Subcutaneous abdominal adipose tissue (tissue), 5 donors: Measurements from ENCODE around the gene STRC.
"Not testable (repeated sequence)": the region's sequence is repeated elsewhere in the genome, so short reads cannot be mapped to it uniquely, and the experiment has no call there.

Experiments
- H3K27ac ChIP-seq: one replicate; pipeline ENCODE4 v1.7.0; 2013; ENCODE audit warnings: low read depth, mild to moderate bottlenecking, inconsistent platforms, low read length, moderate library complexity
- H3K27me3 ChIP-seq, 5 donors: one replicate each; pipeline ENCODE4 v1.7.0; 2013; ENCODE audit warnings: low read length in 5 of 5, inconsistent platforms in 1 of 5; ENCODE audit not compliant: control insufficient read depth in 5 of 5, insufficient read depth in 4 of 5
- H3K36me3 ChIP-seq, 5 donors: one replicate each; pipeline ENCODE4 v1.7.0; 2013; ENCODE audit warnings: low read length in 5 of 5; ENCODE audit not compliant: control insufficient read depth in 5 of 5, insufficient read depth in 5 of 5
- H3K4me1 ChIP-seq, 5 donors: one replicate each; pipeline ENCODE4 v1.7.0; 2013; ENCODE audit warnings: low read length in 5 of 5, mild to moderate bottlenecking in 3 of 5, moderate library complexity in 1 of 5; ENCODE audit not compliant: control insufficient read depth in 5 of 5, insufficient read depth in 5 of 5
- H3K4me3 ChIP-seq, 5 donors: one replicate each; pipeline ENCODE4 v1.7.0; 2013; ENCODE audit warnings: low read length in 5 of 5, low read depth in 1 of 5
- H3K9ac ChIP-seq, 5 donors: one replicate each; pipeline ENCODE4 v1.7.0; 2013; ENCODE audit warnings: low read length in 5 of 5, mild to moderate bottlenecking in 4 of 5, moderate library complexity in 3 of 5
- H3K9me3 ChIP-seq, 5 donors: one replicate each; pipeline ENCODE4 v1.7.0; 2013; ENCODE audit warnings: low read length in 5 of 5; ENCODE audit not compliant: control insufficient read depth in 5 of 5
- donor health status: healthy.
- donor health status: healthy.
- donor health status: healthy.
- donor health status: healthy.
- donor health status: healthy.

The STRC gene

DNA sequence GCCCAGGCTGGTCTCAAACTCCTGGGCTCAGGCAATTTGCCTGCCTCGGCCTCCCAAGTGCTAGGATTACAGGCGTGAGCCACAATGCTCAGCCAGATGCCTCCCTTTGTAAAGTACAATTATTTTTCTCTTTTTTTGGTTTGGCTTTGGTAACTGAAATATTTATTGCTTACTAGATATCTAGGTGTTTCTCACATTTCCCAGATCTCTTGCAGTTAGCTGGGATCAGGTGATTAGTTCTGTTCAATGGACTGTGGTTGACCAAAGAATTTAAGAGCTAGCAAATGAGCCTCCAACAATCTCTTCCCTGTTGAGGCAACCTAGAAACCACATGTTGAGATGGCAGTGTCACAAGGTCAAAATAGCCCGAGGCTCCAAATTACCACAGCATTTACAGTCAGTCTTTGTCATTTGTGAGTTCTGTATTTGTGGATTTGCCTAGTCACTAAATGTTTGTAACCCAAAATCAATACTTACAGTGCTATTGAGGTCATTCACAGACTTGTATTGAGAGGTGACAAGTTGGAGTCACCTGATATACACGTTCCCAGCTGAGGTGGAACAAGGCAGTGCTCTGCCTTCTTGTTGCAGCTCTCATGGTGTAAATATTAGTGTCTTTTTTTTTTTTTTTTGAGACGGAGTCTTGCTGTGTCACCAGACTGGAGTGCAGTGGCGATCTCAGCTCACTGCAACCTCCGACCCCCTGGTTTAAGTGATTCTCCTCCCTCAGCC, 3.6 kb upstream of the STRC start:
- H3K27ac ChIP-seq, H3K9me3 ChIP-seq, H3K9ac ChIP-seq, H3K27me3 ChIP-seq, H3K36me3 ChIP-seq, H3K4me3 ChIP-seq, H3K4me1 ChIP-seq: not testable (repeated sequence)

DNA sequence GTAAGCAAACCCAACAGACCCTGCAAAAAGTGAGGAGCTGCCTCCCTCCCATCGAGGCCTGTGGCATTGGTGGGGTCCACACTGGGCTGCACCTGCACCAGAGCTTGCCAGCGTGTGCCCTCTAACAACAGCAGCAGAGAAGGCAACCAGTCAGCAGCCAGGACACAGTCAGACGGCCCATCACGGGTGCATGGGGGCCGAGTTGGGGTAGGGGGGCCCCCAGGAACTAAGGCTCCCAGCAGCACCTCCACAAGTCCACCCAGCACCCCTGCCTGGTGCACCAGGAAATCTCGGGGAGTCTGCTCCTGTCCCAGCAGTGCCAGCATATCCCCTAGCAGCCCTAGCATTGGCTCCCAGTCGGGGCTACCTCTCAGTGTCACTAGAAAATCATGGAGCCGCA, 850 bp downstream of the STRC start:
- H3K4me3 ChIP-seq, H3K9ac ChIP-seq, H3K9me3 ChIP-seq, H3K36me3 ChIP-seq, H3K27ac ChIP-seq, H3K4me1 ChIP-seq, H3K27me3 ChIP-seq: not testable (repeated sequence)

DNA sequence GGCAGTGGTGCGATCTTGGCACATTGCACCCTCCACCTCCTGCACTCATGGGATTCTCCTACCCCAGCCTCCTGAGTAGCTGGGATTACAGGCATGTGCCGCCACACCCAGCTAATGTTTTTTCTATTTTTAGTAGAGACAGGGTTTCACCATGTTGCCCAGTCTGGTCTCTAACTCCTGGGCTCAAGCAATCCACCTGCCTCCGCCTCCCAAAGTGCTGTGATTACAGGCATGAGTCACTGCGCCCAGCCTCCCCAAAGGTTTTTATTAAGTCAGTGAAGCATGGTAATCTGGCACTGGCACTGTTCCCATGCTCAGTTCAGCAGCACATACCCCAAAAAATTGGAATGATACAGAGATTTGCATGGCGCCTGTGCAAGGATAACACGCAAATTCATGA, 16.4 kb downstream of the STRC start:
- not testable (repeated sequence) for H3K4me1 ChIP-seq, H3K9ac ChIP-seq, H3K4me3 ChIP-seq, H3K9me3 ChIP-seq, H3K27me3 ChIP-seq, H3K36me3 ChIP-seq, H3K27ac ChIP-seq

DNA sequence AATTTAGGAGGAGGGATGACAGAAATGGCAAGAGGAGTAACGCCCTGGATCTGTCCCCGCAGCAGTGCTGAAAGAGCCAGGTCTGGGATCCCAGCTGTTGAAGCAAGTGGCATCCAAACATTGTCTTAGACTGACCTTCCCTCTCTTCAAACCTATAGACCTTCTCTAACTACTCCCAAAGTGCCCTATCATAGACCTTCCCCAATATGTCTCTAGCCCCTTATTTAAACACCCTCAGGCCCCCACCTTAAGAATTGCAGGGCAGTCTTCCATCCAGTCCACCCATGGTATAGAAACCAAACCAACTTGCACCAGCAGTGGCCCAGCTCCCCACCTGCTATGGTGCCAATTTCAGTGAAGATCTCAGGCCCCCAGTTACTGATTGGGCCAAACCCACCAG, 18.4 kb downstream of the STRC start:
- not testable (repeated sequence) for H3K4me1 ChIP-seq, H3K9me3 ChIP-seq, H3K27ac ChIP-seq, H3K4me3 ChIP-seq, H3K36me3 ChIP-seq, H3K9ac ChIP-seq, H3K27me3 ChIP-seq

DNA sequence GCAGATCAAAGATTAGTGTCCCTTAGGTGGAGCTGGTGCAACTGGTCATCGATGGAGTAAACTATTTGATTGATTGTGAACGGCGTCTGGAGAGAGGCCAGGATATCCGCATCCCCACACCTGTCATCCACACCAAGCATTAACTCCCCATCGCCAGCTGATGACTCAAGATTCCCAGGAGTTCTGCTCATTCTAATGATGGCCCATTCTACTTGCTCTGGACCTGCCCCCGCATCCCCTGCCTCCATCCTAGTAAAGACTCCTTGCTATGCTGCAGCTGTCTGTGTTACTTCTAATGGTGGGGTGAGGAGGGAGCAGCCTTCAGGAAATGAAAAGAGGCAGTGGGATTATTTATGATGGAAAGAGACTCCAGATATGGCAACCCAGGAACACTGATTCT, 19.5 kb downstream of the STRC start:
- not testable (repeated sequence) for H3K36me3 ChIP-seq, H3K9ac ChIP-seq, H3K27ac ChIP-seq, H3K9me3 ChIP-seq, H3K4me3 ChIP-seq, H3K27me3 ChIP-seq, H3K4me1 ChIP-seq

DNA sequence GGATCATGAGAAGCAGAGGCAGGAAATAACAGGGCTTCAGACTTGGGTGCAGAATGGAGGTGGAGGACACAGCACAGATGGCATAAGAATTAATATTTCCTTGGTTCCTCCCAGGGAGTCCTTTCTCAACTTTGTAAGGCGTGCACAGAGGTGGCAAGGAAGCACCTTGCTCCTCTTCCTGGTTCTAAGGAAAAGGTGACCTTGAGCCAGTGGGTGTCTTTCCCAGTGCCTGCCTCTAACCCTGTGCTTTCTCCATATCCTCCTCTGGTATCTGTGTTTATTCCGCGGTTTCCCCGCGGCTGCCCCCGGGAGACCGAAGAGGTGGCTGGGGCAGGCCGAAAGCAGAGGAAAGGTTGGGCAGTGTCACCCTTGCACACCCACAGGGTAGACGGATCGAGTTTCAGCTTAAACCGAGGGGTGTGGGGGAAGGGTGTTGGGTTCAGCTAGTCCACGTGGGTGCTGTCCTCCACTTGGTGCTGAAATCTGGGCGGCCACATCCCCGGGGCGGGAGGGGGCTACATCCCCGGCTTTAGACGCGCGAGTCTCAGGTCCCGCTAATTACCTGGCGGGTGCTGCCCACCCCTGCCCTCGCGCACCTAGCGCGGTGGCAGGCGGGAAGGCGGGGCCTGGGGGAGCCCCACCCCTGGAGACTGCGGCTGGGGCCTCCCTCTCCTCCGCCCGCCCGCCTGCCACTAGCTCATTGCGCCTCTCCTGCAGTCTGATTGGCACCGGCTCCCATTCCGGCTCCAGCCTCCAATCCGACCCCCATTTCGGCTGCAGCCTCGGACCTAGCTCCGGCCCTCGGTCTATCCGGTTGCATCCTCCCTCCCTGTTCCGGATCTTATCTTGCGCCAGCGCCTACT, 25.0 kb downstream of the STRC start, which contains the start of gene CKMT1B:
TSS of gene CKMT1B (plus strand) at position 700 of the 863 bp plus-strand sequence. CDS start 192 bp downstream, outside the sequence.
- not testable (repeated sequence) for H3K4me1 ChIP-seq, H3K9me3 ChIP-seq, H3K27me3 ChIP-seq, H3K9ac ChIP-seq, H3K36me3 ChIP-seq, H3K4me3 ChIP-seq, H3K27ac ChIP-seq

DNA sequence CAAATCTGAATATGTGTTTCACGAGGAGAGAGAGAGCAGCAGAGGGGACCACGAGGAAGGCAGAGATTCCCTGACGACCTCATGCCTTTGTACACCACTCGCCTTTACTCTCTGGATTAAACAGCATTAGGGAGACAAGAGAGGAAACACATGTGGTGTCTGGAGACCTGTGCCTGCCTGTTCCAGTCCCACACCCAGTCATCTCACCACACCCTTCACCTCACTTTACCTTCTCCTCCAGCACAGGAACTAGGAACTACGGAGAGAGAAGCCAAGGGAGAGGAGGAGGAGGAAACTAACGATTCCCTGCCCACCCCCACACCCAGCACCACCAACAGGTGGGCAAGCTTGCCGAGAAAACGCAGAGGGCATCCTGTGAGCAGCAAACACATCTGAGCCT, 25.8 kb downstream of the STRC start:
- H3K36me3 ChIP-seq, H3K9me3 ChIP-seq, H3K27ac ChIP-seq, H3K4me3 ChIP-seq, H3K27me3 ChIP-seq, H3K4me1 ChIP-seq, H3K9ac ChIP-seq: not testable (repeated sequence)

DNA sequence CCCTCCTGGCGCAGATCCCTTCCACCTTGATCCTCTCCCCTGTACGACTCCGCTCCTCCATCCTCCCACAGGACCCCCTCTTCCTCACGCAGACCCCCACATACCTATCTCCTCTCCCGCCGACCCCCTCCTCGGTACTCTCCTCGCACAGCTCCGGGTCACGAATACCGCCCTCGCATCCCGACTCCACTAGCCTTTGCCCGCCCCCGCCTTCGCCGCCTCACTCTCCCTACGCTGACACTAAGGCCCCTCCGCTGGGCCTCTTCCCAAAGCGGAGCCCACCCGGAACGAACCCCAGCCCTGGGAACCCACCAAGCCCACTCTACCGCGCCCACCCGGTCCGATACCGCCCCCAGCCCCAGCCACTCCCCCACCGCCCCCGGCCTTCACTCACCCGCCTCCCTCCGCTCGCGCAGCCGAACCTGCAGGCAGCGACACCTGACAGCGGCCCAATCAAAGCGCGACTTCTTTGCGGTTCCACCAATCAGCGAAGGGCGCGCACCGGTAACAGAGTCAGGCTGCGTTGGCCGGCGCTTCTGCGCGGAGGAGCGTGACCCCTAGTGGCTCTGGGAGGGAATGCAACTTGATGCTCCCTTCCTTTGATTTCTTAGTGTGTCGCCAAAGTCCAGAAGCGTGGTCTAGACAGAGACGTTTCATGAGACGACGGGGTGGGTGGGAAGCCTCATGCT, 28.7 kb downstream of the STRC start, which contains the start of gene PPIP5K1:
TSS of gene PPIP5K1 (minus strand) at position 431 of the 689 bp plus-strand sequence. CDS start 5,704 bp downstream, outside the sequence.
- H3K4me1 ChIP-seq, H3K9me3 ChIP-seq, H3K4me3 ChIP-seq, H3K27me3 ChIP-seq, H3K9ac ChIP-seq, H3K27ac ChIP-seq, H3K36me3 ChIP-seq: not testable (repeated sequence)

DNA sequence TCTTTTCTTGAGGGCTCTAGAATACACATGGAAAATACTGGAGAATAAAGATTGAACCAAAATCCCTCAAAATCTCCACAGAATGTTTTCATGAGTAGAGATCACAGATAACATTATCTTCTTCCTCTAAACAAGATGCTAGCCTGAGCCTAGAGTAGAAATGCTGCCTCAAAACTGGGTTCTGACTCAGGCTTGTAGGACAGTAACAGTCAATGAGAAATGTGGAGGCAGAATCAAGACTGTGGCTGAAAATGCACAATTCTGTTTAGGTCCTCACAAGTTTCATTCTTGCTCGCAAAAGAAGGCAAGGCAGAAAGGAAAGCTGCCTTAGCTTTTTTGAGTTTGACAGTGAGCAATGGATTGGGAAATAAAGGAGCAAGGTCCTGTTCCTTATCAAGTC, 44.0 kb downstream of the STRC start:
- not testable (repeated sequence) for H3K4me1 ChIP-seq, H3K27ac ChIP-seq, H3K27me3 ChIP-seq, H3K9ac ChIP-seq, H3K4me3 ChIP-seq, H3K9me3 ChIP-seq, H3K36me3 ChIP-seq

DNA sequence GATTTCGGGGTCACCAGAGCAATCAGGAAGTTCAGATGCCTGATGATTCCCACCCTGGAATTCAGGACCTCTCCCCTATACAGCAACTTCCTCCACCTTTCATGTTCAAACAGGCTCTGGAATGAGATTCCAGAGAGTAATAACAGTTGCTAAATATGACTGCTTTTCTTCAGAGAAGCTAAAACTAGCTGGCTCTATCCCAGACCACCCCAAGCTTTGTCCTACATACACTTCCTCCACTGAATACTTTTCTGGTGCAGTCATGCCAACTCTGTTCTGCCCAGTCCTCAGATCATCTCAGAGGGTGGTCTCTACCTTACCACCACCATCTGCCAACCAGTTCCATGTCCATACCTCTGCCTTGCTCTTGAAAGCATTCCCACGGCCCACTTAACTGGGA, 52.0 kb downstream of the STRC start:
- not testable (repeated sequence) for H3K27ac ChIP-seq, H3K36me3 ChIP-seq, H3K27me3 ChIP-seq, H3K9ac ChIP-seq, H3K9me3 ChIP-seq, H3K4me1 ChIP-seq, H3K4me3 ChIP-seq
